PC-9 (cell line): ENCODE results near the gene BRCC3. TPM values are rescaled to one million over a fixed set of nuclear protein-coding genes. Genes with fewer than 3 reads are reported as not detected.
"Not testable (repeated sequence)": the region's sequence is repeated elsewhere in the genome, so short reads cannot be mapped to it uniquely, and the experiment has no call there.

ENCODE experiments used
- BruUV-seq: library from RNA; stranded (reverse); fragments of 400-500 nt; replicated peaks from 2 replicates; lab custom pipeline; 2021; lab: Mats Ljungman, UMichigan
- CTCF ChIA-PET: fragments of 300-600 bp; sonication (Branson Sonifier 250); formaldehyde crosslinking; loops from one replicate; lab custom pipeline; 2022; ENCODE audit warnings: antibody characterized with exemption; lab: Charles Lee
- POLR2A ChIA-PET: fragments of 300-600 bp; sonication (Branson Sonifier 250); formaldehyde crosslinking; loops from one replicate; lab custom pipeline; 2022; ENCODE audit warnings: antibody characterized with exemption; ENCODE audit not compliant: unreplicated experiment; lab: Charles Lee
- DNase-seq, 2 experiments: peaks; one replicate each; pipeline versions ENCODE4 v3.0.0 to v3.0.0-alpha.2; 2015 to 2022; ENCODE audit warnings: mixed read lengths in 1 of 2
- H2AFZ ChIP-seq: fragments of 200-600 bp; sonication (generic); 2 replicates; pipeline ENCODE4 v1.8.1; 2017; ENCODE audit warnings: antibody characterized with exemption
- H3F3A ChIP-seq: fragments of 200-600 bp; sonication (generic); 2 replicates; pipeline ENCODE4 v1.8.1; 2017; ENCODE audit warnings: antibody characterized with exemption, mild to moderate bottlenecking, low read depth; ENCODE audit not compliant: insufficient read depth
- H3K27ac ChIP-seq: fragments of 200-600 bp; sonication (generic); 2 replicates; pipeline ENCODE4 v1.6.1; 2016; ENCODE audit warnings: mixed run types
- H3K27me3 ChIP-seq: fragments of 200-600 bp; sonication (generic); 2 replicates; pipeline ENCODE4 v1.6.1; 2016; ENCODE audit warnings: low read depth, mixed run types; ENCODE audit not compliant: insufficient read depth
- H3K36me3 ChIP-seq: fragments of 200-600 bp; sonication (generic); 2 replicates; pipeline ENCODE4 v1.6.1; 2016; ENCODE audit warnings: low read depth, mixed run types
- H3K4me1 ChIP-seq: fragments of 200-600 bp; sonication (generic); replicated peaks from 2 replicates; pipeline ENCODE4 v1.6.1; 2016; ENCODE audit warnings: mixed run types; ENCODE audit not compliant: insufficient read depth
- H3K4me2 ChIP-seq: fragments of 200-600 bp; sonication (generic); 2 replicates; pipeline ENCODE4 v1.6.1; 2017; ENCODE audit warnings: mixed run types
- H3K4me3 ChIP-seq: fragments of 200-600 bp; sonication (generic); 2 replicates; pipeline ENCODE4 v1.6.1; 2016; ENCODE audit warnings: mixed run types
- H3K79me2 ChIP-seq: fragments of 200-600 bp; sonication (generic); 2 replicates; pipeline ENCODE4 v1.6.1; 2017; ENCODE audit warnings: low read depth, mixed run types
- H3K9me2 ChIP-seq: fragments of 200-600 bp; sonication (generic); 2 replicates; pipeline ENCODE4 v1.8.1; 2017; ENCODE audit warnings: mild to moderate bottlenecking; ENCODE audit not compliant: insufficient read depth
- H3K9me3 ChIP-seq: fragments of 200-600 bp; sonication (generic); 2 replicates; pipeline ENCODE4 v1.8.1; 2016; ENCODE audit warnings: low read depth; ENCODE audit not compliant: insufficient read depth
- H4K20me1 ChIP-seq: fragments of 200-600 bp; sonication (generic); 2 replicates; pipeline ENCODE4 v1.8.1; 2017; ENCODE audit not compliant: insufficient read depth
- CTCF ChIP-seq: fragments of 200-600 bp; sonication (generic); conservative IDR thresholded peaks from 2 replicates; pipeline ENCODE4 v1.6.1; 2017; ENCODE audit warnings: mixed run types, antibody characterized with exemption, mild to moderate bottlenecking, moderate library complexity
- EZH2 ChIP-seq: fragments of 200-600 bp; sonication (generic); IDR thresholded peaks from 2 replicates; pipeline ENCODE4 v1.8.0; 2017; ENCODE audit warnings: antibody characterized with exemption, low read depth
- intact Hi-C: fragments of 100-400 bp; cut with micrococcal nuclease; formaldehyde crosslinking; loops from one replicate; pipeline ENCODE4 v1.10.0; 2022; ENCODE audit not compliant: unreplicated experiment
- total RNA-seq: library from RNA; stranded (reverse); gene quantifications from 2 replicates; pipeline ENCODE4 v1.2.3, GENCODE V29; 2021

Gene BRCC3
- total RNA-seq, 1 experiment from 2014 or later: 52.0 TPM

GRCh38 chrX:155143959-155144548 lies 72.7 kb downstream of the BRCC3 start:
- Histone ChIP-seq H3K79me2 (no peaks in the 10 kb centered on the region), H3K9me3 (no peaks in the 10 kb centered on the region), H4K20me1 (no peaks in the 10 kb centered on the region), H3F3A (no peaks in the 10 kb centered on the region), H3K4me3 (no peak overlapping the region), H3K27ac (no peak overlapping the region), H2AFZ (no peak overlapping the region), H3K4me2 (no peak overlapping the region), H3K4me1 (no peaks in the 10 kb centered on the region), H3K9me2 (no peaks in the 10 kb centered on the region), H3K36me3 (no peaks in the 10 kb centered on the region), H3K27me3 (no peaks in the 10 kb centered on the region)
- intact Hi-C loops: loop anchor here (5.0 kb wide), 1 partner anchor 678 kb away; no protein-coding TSS in a partner anchor
- ChIA-PET POLR2A (no interaction called here), CTCF (no interaction called here)
- no peak for TF ChIP-seq CTCF
- DNase-seq: no peak
- no TSS peak for BruUV-seq

GRCh38 chrX:155144926-155145325 lies 73.6 kb downstream of the BRCC3 start:
- peak in 1 of 2 experiments; percentile 46 for DNase-seq
- POLR2A ChIA-PET: no interaction called here
- H3K4me1 ChIP-seq: no peaks in the 10 kb centered on the region
- H3K79me2 ChIP-seq: no peaks in the 10 kb centered on the region
- no peaks in the 10 kb centered on the region for H3K9me2 ChIP-seq
- no peak overlapping the region for H3K4me3 ChIP-seq
- TF ChIP-seq CTCF (no peak), EZH2 (no peak)
- H3K9me3 ChIP-seq: no peaks in the 10 kb centered on the region
- H3K27me3 ChIP-seq: no peaks in the 10 kb centered on the region
- no peak overlapping the region for H3K4me2 ChIP-seq
- CTCF ChIA-PET: no interaction called here
- H4K20me1 ChIP-seq: no peaks in the 10 kb centered on the region
- H2AFZ ChIP-seq: no peak overlapping the region
- no peaks in the 10 kb centered on the region for H3F3A ChIP-seq
- H3K27ac ChIP-seq: no peak overlapping the region
- H3K36me3 ChIP-seq: no peaks in the 10 kb centered on the region
- intact Hi-C loops: loop anchor here (5.0 kb wide), 1 partner anchor 677 kb away; no protein-coding TSS in a partner anchor
- BruUV-seq: no TSS peak

- intact Hi-C loops, BruUV-seq: not testable (repeated sequence)
Observed at GRCh38 chrX:155147612-155148011, 76.3 kb downstream of the BRCC3 start.

GRCh38 chrX:155148166-155148565 lies 76.9 kb downstream of the BRCC3 start:
- H3K9me3 ChIP-seq, H3K9me2 ChIP-seq, H3K4me1 ChIP-seq, H3F3A ChIP-seq, H3K79me2 ChIP-seq, H3K4me3 ChIP-seq, H3K27ac ChIP-seq, H3K27me3 ChIP-seq, H3K36me3 ChIP-seq, DNase-seq, H3K4me2 ChIP-seq, intact Hi-C loops, BruUV-seq, H4K20me1 ChIP-seq, POLR2A ChIA-PET, H2AFZ ChIP-seq: not testable (repeated sequence)
- CTCF ChIA-PET: interaction anchor here (0.5 to 0.7 kb wide), 2 partner anchors 62 to 230 kb away, joined by 3 to 5 read pairs; no protein-coding TSS in a partner anchor

More at GRCh38 chrX:155147612-155148011, 76.3 kb downstream of the BRCC3 start:
- H3K9me3 ChIP-seq, CTCF ChIA-PET, POLR2A ChIA-PET, H3K4me3 ChIP-seq, H3K4me2 ChIP-seq, DNase-seq, H4K20me1 ChIP-seq, H3K27me3 ChIP-seq, H3K36me3 ChIP-seq, H3F3A ChIP-seq, H3K27ac ChIP-seq, H3K9me2 ChIP-seq, H3K4me1 ChIP-seq, H2AFZ ChIP-seq, H3K79me2 ChIP-seq: not testable (repeated sequence)
